GM10266 (cell line): ENCODE measurements around the gene KLHDC10.

ENCODE experiments used
- DNase-seq: peaks from one replicate; pipeline ENCODE4 v3.0.0; 2012; ENCODE audit errors: extremely low spot score
- CTCF ChIP-seq: IDR thresholded peaks from 2 replicates; pipeline ENCODE4 v1.5.1; 2012; ENCODE audit warnings: mild to moderate bottlenecking, low read depth; ENCODE audit not compliant: control insufficient read depth, insufficient read depth; ENCODE audit errors: missing control alignments

The KLHDC10 gene

GRCh38 chr7:130156140-130156539 is 85.8 kb downstream of the KLHDC10 start:
- TF ChIP-seq CTCF, result no peak
- no peak for DNase-seq

- no peak for DNase-seq
- TF ChIP-seq CTCF, result no peak
Measured at GRCh38 chr7:130157700-130158099, 87.4 kb downstream of the KLHDC10 start.

GRCh38 chr7:130160023-130160422 is 89.7 kb downstream of the KLHDC10 start:
- TF ChIP-seq CTCF, result no peak
- DNase-seq, result no peak

- TF ChIP-seq CTCF, result no peak
- no peak for DNase-seq
Measured at GRCh38 chr7:130160455-130160854, 90.1 kb downstream of the KLHDC10 start.

GRCh38 chr7:130162196-130162595 is 91.9 kb downstream of the KLHDC10 start:
- no peak for DNase-seq
- no peak for TF ChIP-seq CTCF

- TF ChIP-seq CTCF, result no peak
- no peak for DNase-seq
Measured at GRCh38 chr7:130174237-130174959, 104.1 kb downstream of the KLHDC10 start.

GRCh38 chr7:130178251-130178650 is 107.9 kb downstream of the KLHDC10 start:
- TF ChIP-seq CTCF, result no peak
- DNase-seq, result no peak
